GM19035 (cell line): Measurements from ENCODE around the gene PPP1R13B.

Experiments
- ATAC-seq: cut with Tn5 transposase; IDR thresholded peaks from one replicate; pipeline ENCODE4 v1.9.1; 2021; ENCODE audit not compliant: unreplicated experiment

The PPP1R13B gene

DNA sequence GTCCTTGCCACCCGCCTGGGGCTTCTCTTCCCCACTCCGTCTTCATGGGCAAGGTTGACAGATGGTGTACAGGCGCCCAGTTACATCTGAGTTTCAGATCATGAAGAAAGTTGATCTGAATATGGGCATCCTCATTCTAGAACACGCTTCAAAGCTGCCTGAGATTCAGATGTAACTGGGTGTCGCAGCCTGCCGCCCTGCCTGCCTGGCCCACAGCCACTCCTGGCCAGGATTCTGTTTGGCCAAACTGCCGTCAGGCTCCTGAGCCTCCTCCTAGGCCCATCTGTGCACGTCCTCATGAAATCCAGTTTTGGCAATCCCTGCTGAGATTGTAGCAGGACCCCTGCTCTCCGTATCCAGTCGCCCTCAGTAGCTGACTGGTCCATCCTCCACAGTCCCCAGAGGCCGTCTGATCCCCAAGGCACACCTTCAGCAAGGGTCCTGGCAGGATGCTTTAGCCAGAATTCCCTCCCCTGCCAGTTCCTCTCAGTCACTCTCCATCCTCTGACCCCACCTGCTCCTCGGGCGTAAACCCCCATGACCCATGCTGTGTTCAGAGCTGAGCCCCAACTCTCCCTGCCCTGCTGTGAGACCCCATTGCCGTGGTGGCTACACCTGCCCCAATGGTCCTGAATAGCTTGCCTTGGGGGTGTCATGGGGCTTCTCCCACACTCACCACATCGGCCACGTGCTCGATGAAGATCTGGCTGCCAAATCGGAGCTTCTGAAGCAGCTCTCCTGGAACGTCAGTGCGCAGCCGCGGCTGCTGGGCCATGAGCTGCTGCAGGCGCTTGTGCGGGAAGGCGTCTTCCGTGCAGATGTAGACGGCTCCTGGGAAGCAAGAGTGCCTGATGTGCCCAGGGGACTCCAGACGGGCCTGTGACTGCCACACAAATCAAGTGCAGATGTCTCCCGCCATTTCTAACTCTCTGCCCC, 144.6 kb downstream of the PPP1R13B start:
- no peak for ATAC-seq

DNA sequence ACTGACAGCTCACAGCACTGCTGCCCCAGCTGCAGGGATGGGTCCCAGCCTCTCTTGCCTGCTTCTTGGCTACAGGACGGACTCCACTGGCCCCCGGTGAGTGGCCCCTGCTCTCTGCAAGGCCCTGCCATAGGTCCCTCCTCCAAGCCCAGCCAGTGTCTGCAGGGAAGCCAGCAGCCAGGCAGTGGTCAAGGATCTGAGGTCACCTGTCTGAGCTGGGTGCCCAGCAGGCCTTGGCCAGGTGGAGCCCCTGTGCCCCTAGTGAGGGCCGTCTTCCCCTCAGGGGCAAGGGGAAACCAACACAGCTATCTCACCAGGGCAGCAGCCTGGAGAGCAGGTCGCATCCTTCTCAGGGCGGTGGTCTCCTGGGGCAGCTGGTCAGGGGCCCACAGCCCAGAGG, 145.3 kb downstream of the PPP1R13B start:
- no peak for ATAC-seq

DNA sequence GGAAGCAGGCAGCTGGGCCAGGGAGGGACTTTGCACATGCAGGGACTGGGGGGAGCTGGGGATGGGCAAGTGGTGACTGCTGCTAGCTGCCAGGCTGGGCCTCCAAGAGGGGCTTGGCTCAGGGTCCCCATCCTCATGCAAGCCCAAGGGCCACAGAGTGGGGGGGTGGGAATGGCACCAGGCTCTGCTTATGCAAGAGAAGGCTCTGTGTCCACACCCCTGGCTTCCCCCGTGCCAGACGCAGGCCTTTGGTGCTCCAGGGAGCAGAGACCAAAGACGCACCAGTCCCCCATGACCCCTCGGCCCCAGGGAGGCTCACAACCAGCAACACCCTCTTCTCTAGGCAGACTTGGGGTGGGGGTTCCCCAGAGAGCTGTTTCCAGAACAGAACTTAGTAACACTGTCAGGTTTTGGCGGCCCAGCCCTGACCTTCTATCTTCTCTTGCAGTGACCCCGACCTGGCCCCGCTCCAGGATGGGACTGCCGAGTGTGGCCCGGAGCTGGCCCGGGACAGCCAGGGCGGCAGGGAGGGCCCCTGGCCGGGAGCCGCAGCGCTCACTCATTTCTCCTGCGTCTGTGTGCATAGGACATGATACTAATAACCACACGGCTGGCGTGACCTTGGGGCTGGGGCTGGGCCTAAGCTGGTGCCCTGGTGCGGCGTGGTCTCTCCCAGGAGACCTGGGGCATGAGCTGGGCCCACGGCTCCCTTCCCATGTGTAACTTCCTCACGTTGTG, 146.5 kb downstream of the PPP1R13B start:
- no peak for ATAC-seq

DNA sequence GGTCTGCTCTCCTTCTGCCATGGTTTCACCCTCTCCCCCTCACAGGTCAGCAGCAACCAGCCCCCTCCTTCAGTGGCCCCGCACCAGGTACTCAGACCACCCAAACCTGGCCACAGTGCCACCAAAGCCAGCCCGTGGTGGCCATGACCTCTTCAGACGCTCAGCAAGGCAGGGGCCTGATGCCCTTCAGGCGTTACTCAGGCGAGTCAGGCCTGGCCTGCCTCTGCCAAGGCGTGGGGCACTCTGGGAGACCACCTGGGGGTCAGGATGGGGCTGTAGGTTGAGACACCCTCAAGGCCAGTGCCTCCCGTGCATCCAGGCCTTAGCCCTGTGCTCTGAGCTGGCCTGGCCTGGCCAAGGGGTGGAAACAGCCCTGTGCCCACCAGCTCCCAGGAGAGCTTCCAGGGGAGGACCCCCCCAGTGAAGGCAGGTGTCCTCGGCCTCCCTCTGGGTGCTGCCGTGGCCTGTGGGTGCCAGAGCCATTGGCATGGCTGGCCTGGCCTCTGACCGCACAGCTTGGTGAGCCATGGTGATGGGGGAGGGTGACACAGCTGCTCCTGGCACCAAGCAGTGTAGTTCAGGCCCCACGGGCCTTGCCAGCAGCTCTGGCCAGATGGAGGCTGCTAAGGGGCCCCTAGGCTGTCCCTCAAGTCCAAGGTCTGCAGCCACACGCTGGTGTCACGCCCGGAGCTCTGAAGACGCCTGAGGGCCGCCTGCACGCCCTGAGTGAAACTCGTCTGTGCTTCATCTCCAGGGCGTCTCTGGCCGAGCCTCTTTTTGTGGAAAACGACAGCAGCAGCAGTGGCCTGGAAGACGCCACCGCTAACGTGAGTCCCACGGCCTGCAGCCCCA, 147.2 kb downstream of the PPP1R13B start:
- ATAC-seq = no peak

DNA sequence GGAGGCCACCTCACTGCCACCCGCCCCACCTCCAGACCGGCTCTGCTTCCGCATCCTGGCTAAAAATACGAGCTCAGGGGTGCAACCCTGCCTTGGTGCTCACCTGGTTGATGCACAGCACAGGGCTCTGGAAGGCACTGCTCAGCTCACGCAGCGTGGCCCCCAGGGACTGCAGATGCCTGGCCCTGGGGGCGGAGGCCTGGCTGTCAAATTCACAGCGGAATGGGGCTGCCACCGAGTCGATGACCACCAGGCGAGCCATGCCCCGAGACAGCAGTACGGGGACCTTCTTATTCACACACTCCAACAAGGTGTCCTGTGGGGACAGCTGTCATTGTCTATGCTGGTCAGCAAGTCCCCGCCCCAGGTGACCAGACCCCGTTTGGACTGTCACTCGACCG, 148.1 kb downstream of the PPP1R13B start:
- no peak for ATAC-seq

DNA sequence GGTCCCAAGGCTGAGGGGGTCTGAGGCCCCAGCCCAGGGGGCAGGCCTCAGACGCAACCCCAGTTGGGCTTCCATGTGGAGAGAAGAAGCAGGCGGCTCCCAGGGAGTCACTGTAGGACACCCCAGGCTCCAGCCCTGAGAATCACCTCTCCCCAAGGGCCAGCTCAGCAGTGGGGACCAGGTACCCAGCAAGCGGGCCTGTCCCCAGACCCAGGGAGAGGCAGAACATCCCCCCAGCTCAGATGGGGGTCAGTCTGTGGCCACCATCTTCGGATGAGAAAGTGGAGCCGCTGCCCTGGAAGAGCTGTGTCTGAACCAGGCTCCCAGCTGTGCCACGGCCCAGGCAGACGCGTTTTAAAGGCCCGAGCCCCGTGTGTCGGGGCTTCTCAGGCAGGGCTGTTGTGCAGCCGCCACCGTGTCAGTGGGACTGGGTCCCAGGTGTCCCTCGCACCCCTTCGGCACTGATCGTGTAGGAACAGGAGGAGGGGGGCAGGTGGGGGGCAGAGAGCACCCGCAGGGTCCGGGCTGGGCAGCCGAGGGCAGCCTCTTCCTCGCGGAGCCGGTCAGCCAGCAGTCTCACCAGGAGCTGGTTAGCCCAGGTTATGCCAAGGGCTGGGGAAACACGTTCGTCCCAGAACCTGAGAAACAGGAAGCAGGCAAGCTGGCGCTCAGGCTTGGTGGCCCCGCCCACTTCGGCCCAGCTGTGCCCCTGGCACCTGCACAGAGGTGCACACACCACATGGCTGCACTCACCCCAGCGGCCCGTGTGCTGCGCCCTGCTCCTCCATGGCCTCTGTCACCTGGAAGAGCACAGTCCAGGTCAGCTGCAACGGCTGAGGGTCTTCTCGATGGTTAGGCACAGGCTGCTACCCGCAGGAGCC, 148.8 kb downstream of the PPP1R13B start:
- no peak for ATAC-seq

DNA sequence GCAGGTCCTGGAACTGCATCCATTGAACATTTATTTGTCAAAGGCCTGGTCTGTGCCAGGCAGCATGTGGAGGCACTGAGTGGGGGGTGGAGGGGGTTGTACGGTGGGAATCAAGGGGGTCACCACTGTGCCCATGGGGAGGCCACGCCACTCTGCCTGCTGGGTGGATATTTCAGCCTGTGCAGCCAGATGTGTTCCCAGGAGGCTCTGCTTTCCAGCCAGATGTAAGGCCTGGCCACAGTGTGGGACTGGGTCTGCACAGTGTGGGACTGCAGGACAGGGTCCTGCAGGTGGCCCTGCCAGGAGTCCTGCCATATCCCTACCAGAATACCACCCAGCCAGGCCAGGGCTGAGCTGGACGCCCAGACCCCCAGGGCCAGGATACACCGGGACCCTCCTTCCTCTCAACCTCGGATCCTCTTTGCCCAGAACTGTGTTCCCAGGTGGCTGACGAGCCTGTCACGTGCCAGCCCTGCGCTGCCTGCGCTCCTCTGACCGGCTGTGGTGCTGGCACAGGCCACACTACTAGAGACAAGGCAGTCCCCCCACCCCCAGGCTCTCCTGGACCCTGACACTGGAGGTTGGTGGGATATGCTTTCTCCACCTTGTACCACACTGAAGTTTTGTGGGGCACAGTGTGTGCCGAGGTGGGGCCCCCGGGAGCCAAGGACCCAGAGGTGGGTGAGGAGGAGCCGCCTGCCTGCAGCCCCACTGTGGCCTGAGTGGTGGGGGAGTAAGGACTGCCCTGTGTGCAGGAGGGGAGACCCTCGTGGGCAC, 149.6 kb downstream of the PPP1R13B start:
- no peak for ATAC-seq

DNA sequence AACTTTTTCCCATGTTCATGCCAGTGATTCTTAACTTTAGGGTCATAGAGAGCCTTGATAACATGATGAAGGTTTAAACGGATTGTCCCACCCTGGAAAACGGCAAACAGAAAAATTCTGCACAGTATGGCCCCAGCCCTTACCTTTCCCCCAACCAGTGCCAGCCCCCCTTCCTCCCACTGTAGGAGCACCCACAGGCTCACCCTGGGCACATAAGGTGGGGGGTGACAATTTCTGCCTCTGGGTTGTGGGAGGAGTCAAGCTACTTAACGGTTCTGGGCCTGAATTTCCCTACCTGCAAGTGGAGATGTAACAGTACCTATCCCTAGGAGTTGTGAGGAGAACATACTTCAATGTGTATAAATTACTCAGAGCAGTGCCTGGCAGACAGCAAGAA, 150.2 kb downstream of the PPP1R13B start:
- ATAC-seq = no peak

DNA sequence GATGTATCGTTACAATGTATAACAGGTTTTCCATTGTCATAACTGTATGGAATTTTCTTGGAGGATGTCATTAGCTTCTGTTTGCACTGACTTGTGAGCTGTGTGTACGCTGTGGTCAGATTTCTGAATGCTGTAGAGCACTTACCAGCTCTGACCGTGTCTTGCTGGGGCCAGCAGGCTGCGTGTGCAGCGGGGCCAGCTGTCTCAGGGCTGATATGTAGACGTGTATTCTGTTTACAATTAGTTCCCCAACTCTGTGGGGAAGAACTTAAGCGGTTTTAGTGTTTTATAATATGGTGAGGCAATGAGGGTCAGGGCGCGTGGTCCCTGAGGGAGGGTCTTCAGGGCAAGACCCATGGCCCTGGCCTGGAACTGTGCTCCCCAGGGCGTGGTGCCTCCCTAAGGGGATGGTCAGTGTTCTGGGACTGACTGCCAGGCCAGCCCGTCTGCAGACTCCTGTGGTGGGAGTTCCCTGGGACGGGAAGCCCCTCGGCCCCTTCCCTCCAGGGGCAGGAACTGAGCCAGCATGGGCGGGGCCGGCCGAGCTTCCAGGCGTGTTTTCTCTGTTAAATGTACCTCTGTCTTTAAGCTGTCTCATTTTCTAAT, 150.8 kb downstream of the PPP1R13B start:
- ATAC-seq = no peak

DNA sequence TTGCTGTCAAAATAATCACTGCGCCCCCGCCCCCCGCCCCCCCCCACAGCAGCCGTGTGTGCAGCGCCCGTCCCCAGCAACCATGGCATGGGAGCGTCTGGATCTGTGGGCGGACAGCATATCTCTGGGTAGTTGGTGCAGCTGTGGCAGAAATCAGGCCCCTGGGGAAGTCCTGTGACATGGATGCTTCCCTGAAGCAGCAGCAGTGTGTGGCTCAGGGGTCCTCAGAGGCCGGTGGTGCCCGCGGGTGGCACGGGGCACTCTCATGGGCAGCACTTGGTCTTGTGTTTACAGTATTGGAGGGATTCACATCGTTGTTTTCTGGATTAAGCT, 151.3 kb downstream of the PPP1R13B start:
- no peak for ATAC-seq

DNA sequence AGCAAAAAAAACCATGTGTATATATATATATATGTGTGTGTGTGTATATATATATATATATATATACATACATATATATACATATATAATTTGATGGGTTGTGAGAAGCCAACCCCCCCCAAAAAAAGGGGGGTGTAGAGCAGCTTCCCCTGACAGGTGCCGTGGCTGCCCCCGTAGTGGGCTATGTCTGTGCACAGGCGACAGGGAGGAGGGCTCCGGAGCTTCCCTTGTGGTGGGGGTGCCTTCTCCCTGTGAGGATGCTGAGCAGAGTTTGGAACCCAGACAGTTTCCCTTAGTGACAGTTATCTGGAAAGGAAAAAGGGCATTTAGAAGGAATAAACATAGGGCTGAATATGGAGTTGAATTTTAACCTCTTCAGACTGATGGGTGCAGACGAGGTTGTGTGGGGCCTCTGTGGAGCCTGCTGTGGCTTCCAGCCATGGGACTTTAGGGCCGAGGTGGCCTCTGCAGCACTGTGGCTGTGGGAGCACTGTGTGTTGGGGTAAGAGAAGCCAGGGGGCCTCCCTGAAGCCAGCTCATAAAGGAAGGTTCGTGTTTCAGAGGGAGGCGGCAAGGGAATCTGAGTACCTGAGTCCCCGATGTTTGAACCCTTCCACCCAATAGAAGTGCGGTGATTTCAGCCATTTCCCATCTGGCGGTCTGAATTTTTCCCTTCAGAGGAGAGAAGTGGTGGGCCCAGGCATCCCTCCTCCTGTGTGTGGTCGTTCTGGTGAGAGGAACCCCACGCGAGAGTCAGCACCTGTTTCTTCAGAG, 151.9 kb downstream of the PPP1R13B start:
- no peak for ATAC-seq

DNA sequence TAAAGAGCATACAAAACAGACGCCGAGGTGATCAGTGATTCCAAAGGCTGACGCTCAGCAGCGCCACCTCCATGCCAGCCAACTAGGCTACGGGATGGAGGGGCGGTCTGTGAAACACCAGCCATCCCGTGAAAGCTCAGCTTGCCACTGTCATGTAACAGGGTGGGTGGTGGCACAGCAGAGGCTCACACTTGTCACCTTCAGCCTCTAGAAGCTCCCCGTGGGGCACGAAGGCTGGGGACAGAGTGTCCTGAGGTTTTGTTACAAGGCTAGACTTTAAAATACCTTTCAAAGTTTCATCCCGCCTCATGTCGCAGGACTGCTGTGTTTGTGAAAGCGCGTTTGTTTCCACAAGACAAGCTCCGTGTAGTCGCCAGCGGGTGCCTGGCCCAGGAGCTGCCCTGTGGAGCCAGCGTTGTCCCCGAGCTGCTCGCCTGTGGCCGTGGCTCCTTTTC, 152.8 kb downstream of the PPP1R13B start:
- no peak for ATAC-seq

DNA sequence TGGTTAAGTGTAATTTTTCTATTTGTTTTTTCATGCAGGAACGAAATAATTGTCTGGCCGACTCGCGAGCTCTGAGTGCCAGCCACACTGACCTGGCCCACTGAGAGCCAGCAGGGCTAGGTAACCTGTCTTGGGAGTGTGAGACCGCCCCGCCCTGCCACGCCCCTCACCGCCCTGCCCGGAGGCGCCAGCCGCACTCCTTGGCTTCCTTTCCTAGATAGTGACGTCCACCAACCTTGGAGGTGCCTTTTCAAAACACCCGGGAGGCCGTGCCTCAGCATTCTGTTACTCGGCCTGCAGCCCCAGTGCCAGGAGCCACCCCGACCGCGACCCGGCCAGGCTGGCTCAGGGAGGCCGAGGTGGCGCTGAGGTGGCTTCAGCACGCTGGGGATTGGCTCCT, 153.9 kb downstream of the PPP1R13B start:
- no peak for ATAC-seq

DNA sequence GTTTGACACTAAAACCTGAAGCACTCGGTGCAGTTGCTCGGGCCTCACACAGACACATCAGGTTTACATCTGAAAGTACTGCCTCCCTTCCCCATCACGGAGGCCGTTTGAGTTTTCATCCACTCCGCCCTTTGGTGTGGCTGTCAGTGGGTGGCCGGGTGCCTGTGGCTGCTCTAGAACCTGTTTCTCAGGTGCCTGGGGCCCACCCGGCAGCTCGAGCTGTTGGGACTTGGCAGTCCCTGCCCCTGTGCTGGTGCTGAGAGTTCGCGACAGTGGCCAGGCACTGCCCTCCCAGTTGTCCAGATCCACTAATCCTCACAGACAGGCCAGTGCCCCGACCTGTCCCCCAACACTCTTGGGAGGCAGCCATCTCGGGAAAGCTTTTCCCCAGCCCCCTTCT, 154.5 kb downstream of the PPP1R13B start:
- no peak for ATAC-seq

DNA sequence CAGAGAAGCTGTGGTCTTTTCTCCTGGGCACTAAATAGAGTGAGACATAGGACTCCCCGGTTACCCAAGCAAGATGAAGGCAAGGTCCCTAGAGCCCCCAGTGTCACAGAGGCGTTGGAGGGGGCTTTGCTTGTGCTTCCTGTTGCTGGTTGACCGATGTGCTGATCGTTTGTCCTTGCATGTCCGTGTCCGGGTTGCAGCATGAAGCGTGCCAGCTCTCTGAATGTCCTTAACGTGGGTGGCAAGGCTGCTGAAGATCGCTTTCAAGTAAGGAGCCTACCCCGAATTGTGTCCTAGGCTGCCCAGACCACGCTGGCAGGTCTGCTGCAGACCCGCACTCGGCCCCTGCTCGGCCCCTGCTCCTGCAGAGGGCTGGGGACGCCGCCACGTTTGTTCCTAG, 155.2 kb downstream of the PPP1R13B start:
- peak; percentile 22 for ATAC-seq

DNA sequence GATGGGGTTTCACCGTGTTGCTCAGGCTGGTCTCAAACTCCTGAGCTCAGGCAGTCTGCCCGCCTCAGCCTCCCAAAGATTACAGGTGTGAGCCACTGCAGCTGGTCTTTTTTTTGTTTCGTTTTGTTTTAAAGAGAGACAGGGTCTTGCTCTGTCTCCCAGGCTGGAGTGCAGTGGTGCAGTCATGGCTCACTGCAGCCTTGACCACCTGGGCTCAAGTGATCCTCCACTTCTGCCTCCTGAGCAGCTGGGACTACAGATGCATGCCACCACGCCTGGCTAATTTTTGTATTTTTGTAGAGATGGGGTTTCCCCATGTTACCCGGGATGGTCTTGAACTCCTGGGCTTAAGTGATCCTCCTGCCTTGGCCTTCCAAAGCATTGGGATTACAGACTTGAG, 155.7 kb downstream of the PPP1R13B start:
- peak; percentile 41 for ATAC-seq

DNA sequence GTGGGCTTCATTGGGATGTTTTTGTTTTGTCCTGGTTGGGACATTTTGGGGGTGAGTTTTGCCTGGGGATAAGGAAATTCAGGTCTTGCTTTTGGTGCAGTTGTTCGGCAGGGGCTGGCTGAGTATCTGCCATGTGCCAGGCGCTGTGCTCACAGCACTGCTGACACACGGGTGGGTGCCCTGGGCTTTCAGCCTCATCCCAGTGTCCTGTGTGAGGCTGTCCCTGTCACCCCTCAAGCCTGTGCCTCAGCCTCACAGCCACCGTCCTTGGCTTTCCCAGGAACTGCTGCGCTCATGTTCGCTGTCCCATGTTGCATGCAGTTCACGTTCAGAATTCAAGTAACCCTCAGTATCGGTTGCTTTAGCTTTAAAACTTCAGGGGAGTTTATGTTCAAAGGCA, 157.0 kb downstream of the PPP1R13B start:
- ATAC-seq = no peak
